Measurements from ENCODE around the gene RNF43.

Gene RNF43

GRCh38 chr17:58394534-58395223 is 22.7 kb downstream of the RNF43 start:
- DNase-seq (ENCODE audit: extremely low spot score): no peak
- CTCF ChIA-PET: interaction anchor here (0.9 to 1.1 kb wide), 5 partner anchors 12 to 77 kb away, joined by 3 to 4 read pairs (median 3); no protein-coding TSS in a partner anchor
- no peak for TF ChIP-seq CTCF (IDR thresholded peaks at IDR 0.05; ENCODE audit: control extremely low read depth, extremely low read depth, low read depth, missing control alignments)
- POLR2A ChIA-PET: no interaction called here

- no peak for TF ChIP-seq CTCF (IDR thresholded peaks at IDR 0.05; ENCODE audit: control extremely low read depth, extremely low read depth, low read depth, missing control alignments)
- POLR2A ChIA-PET: no interaction called here
- DNase-seq (ENCODE audit: extremely low spot score): no peak
- CTCF ChIA-PET: interaction anchor here (0.8 to 1.7 kb wide), 5 partner anchors 9 to 87 kb away, joined by 3 to 5 read pairs (median 4); partner anchors contain the start of gene RNF43
Observed at GRCh38 chr17:58391302-58391984, 25.9 kb downstream of the RNF43 start.

GRCh38 chr17:58390884-58391283 is 26.4 kb downstream of the RNF43 start:
- CTCF ChIA-PET: interaction anchor here (1.6 to 2.1 kb wide), 3 partner anchors 9 to 141 kb away, joined by 3 to 4 read pairs (median 4); no protein-coding TSS in a partner anchor
- POLR2A ChIA-PET: no interaction called here

GRCh38 chr17:58388302-58389190 is 28.8 kb downstream of the RNF43 start:
- DNase-seq (ENCODE audit: extremely low spot score): no peak
- TF ChIP-seq CTCF (IDR thresholded peaks at IDR 0.05; ENCODE audit: control extremely low read depth, extremely low read depth, low read depth, missing control alignments): no peak
- ChIA-PET POLR2A (no interaction called here), CTCF (interaction anchor here (0.8 to 2.3 kb wide), 7 partner anchors 9 to 139 kb away, joined by 3 to 15 read pairs (median 4); partner anchors contain the start of genes RNF43 and SUPT4H1)

More at GRCh38 chr17:58390884-58391283, 26.4 kb downstream of the RNF43 start:
- no peak for TF ChIP-seq CTCF (IDR thresholded peaks at IDR 0.05; ENCODE audit: control extremely low read depth, extremely low read depth, low read depth, missing control alignments)
- DNase-seq (ENCODE audit: extremely low spot score): no peak

DNA sequence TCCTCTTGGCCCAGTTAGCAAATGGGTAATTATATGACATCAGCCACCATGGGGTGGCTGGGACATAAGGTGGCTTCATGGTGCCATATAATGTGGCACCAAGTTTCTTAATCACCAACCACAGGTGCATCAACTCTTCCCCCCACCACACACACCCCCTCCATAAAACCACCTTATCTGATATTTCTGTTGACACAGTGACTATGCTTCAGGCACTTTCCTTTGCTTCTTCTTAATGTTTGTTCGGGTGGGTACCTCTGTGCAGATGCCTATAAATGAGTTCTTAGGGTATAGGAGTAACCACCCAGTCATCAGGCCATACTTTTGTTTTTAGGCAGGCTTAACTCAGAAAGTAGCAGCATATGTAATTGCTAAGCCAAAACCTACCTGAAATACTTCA is 29.5 kb downstream of the RNF43 start:
- CTCF ChIA-PET: interaction anchor here (1.2 to 1.3 kb wide), 2 partner anchors 18 to 70 kb away, joined by 3 to 4 read pairs; no protein-coding TSS in a partner anchor
- TF ChIP-seq CTCF (IDR thresholded peaks at IDR 0.05; ENCODE audit: control extremely low read depth, extremely low read depth, low read depth, missing control alignments): no peak
- DNase-seq (ENCODE audit: extremely low spot score): no peak
- POLR2A ChIA-PET: no interaction called here

DNA sequence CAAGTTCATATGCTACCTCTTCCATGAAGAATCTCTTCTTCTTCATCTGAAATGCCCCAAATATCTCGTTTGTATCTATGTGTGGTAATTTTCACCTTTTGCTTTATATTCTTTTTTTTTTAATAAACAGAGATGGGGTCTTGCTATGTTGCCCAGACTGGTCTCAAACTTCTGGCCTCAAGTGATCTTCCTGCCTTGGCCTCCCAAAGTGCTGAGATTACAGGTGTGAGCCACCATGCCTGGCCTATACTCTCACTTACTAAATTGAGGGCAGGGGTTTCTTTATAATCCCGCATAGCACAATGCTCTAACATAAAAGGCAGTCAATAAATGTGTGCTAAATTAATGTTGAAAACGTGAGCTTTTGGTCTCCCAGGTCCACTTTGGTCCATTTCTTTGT is 30.6 kb downstream of the RNF43 start:
- CTCF ChIA-PET: interaction anchor here (1.2 to 1.3 kb wide), 2 partner anchors 17 to 69 kb away, joined by 3 to 4 read pairs; no protein-coding TSS in a partner anchor

More for the DNA sequence above, 30.6 kb downstream of the RNF43 start:
- DNase-seq (ENCODE audit: extremely low spot score): no peak
- POLR2A ChIA-PET: no interaction called here
- no peak for TF ChIP-seq CTCF (IDR thresholded peaks at IDR 0.05; ENCODE audit: control extremely low read depth, extremely low read depth, low read depth, missing control alignments)

All from GM10248 (cell line).